C4-2B (cell line): ENCODE measurements around the gene ZSCAN5A.
A peak's percentile ranks its signal among the peaks of the same experiment; 100 is the strongest.

Experiments used
- ZFX ChIP-seq: fragments of 450-650 bp; IDR thresholded peaks from 2 replicates; pipeline ENCODE4 v1.6.1; 2017
- TF ChIP-seq, protein P1 (sequence below): fragments of 450-650 bp; conservative IDR thresholded peaks from 2 replicates; pipeline ENCODE4 v1.5.1; 2017; ENCODE audit warnings: mild to moderate bottlenecking

DNA sequence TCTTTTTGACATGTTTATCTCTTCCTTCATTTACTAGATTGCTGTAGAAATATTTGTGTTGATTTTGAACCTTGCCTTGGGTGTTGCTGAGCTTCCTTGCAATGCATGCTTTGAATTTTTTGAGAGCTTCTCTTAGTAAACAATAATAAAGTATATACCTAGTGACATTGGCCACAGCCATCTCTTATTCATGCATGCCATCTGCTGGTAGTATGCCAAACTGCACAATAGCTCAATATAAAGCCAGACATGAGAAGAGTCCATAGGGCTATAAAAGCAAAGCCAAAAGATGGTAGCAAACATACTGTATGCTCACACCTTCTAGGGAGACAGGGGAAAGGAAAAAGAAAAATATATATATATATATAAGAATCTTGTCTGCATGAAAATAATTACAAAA, 18.9 kb upstream of the ZSCAN5A start:
- TF ChIP-seq, protein P1, sequence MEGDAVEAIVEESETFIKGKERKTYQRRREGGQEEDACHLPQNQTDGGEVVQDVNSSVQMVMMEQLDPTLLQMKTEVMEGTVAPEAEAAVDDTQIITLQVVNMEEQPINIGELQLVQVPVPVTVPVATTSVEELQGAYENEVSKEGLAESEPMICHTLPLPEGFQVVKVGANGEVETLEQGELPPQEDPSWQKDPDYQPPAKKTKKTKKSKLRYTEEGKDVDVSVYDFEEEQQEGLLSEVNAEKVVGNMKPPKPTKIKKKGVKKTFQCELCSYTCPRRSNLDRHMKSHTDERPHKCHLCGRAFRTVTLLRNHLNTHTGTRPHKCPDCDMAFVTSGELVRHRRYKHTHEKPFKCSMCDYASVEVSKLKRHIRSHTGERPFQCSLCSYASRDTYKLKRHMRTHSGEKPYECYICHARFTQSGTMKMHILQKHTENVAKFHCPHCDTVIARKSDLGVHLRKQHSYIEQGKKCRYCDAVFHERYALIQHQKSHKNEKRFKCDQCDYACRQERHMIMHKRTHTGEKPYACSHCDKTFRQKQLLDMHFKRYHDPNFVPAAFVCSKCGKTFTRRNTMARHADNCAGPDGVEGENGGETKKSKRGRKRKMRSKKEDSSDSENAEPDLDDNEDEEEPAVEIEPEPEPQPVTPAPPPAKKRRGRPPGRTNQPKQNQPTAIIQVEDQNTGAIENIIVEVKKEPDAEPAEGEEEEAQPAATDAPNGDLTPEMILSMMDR, result peak; percentile 79
- TF ChIP-seq ZFX, result no peak
